ENCODE data around the gene ITM2B.

Gene ITM2B

DNA sequence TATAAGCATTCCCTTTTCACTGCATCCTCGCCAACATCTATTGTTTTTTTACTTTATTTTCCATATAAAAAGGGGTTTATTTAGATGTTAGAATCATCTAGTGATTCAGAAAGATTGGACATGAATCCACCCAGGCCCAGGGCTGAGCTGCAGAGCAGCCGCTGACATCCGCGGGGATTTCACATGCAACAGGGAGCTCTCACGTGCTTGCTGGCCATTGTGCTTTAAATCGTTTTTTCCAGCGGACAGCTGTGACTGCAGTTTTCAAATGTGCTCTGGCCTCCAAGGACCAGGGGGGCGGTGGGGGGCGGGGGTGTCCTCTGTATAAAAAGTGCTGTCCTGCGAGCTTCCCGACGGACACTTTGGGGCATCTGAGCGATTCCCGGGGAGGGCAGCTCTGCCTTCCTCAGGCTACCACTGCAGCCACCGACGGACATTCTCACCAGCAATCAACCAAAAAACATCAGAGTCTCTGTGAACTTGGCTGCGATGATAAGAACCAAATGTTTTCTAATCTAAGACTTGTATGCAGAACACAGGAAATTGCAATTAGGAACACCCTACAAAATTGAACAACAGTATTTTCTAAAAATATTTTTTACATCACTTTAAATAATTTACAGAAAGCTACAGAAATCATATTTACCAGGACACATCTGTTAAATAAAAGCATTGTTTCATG lies 83.1 kb downstream of the ITM2B start:
- no peak for DNase-seq

DNA sequence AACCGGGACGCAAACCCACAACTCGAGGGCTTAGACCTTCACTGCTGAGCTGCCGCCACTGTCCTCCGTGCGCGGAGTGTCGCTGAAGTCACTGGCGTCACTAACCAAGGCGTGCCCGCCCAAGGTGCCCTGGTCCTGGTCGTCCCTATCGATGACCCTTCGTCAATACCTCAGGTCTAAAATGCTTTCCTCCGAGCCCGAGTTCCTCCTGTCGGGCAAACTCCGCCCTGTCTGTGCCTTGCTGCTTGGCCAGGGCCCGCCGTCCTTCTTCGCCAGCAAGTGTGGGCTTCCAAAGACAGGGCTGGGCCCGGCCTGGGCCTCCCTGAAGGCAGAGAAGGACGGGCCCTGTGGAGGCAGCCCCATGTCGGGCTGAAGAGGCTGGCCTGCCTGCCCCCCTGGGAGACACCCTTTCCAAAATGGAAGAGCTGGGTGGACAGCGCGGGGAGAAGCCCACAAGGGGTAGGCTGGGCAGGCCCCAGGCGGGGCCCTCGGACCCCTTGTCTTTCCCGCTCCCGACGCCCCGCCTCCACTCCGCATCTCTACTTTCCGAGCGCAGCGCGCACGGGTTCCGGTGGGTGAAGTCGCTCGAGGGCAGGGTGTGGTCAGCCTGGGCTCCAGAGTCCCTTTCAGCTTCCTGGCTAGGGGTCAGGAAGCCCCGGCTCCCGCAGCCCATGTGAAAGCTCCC lies 84.0 kb downstream of the ITM2B start:
- no peak for DNase-seq

DNA sequence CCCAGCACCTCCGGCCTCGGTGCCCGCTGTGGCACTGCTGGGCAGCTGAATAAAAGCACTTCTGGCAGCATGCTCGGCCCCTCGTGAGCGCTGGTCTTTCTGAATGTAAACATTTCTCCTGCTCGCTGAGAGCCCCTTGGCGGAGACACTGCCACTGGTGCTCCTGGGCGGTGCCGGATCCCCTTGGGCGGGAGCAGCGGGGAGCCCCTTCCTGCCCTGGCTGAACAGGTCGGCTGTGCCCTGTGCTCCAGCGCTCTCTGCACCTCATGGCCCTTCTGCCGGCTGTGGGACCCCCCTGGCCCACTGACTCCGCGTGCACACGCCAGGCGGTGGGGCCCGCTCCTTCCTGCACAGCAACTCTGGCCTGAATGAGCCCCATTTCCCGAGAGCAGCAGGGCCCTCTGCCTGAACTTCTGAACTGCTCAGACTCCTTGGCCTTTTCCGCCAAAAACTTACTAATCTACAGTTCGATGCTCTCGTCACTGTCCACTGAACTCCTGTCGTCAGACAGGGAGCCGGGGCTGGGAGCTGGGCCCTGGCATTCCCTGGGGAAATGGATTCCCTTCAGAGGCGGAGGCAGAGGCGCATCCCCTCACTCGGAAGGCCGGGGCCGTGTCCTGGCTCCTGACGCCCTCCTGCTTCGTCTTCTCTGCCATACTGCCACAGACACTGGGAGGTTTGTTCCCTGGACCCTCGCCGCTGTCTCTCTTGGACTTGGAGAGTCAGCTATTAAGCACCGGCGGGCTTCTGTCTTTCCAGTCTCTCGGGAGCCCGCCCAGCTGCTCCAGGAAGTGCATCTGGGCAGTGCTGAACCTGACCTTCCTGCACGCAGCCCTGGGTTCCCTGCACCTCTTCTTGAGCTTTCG lies 84.7 kb downstream of the ITM2B start:
- DNase-seq: no peak

DNA sequence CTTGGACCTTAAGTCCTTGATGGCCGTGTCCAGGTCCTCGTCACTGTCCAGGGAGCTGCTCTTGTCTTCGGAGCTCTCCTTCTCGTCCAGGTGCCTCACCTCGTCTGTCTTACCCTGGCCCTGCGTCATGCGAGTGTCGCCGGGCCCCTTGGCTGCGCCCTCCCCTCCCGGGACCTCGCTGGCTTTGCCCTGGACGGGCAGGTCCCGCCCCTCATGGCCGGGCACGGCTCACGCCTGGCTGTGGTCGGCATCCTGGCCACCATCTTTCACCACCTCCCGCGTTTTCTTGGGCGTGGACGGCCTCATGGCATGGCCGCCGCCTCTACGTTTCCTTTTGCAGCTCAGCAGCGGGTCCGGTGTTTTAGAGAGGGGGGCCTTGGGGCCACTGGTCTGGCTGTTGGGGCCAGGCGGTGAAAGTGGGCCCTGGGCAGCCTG lies 85.4 kb downstream of the ITM2B start:
- no peak for DNase-seq

DNA sequence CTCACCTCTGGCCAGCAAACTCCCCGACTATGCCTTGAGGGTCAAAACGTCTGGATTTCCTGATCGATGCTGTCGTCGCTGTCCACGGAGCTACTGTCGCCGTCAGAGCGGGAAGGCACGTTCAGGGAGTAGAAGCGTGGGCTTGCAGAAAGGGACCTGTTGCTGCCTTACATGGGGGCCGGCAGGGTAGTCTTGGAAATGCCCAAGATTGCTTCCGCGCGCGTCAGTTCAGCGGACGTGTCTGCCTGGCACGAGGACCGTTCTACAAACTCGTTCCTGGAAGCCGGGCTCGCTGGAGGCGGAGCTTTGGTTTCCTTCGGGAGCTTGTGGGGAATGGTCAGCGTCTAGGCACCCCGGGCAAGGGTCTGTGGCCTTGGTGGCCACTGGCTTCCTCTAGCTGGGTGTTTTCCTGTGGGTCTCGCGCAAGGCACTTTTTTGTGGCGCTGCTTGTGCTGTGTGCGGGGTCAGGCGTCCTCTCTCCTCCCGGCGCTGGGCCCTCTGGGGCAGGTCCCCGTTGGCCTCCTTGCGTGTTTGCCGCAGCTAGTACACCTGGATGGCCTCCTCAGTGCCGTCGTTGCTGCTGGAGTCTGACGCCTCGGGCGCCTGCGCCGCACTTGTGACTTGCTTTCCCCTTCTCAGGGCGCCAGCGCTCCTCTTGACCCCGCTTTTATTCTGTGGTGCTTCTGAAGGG lies 86.0 kb downstream of the ITM2B start:
- no peak for DNase-seq
